Uterus (tissue), 2 donors: ENCODE data around the gene TSPAN17.

ENCODE experiments used
- CTCF ChIP-seq, 4 experiments: fragments of 200-600 bp in 2 of 4; fragments of 450-650 bp in 2 of 4; sonication (generic) in 2 of 4; IDR thresholded peaks; one replicate each; pipeline ENCODE4 v1.5.1; 2016 to 2019; ENCODE audit warnings: antibody characterized with exemption in 4 of 4, mild to moderate bottlenecking in 2 of 4, moderate library complexity in 1 of 4
- POLR2A ChIP-seq, 2 donors: fragments of 450-650 bp; IDR thresholded peaks; one replicate each; pipeline ENCODE4 v1.6.1; 2016; ENCODE audit warnings: antibody characterized with exemption in 2 of 2, mild to moderate bottlenecking in 1 of 2, moderate library complexity in 1 of 2

DNA sequence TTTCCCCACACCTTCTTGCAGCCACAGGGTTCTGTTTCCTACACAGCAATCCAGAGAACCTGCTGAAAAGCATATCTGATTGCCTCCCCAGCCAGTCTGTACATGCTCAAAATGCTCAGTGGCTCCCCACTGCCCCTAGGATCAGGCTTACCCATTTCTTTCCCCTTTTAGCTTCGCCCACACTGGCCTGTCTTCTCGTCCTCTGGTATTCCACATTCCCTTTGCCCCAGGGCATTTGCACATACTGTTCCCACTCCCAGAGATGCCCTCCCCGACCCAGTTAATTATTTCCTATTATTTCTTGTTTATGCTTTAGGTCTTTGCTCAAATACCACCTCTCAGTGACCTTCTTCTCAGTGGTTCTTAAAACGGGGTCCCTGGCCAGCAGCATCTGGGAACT, 6.7 kb upstream of the TSPAN17 start:
- TF ChIP-seq CTCF (IDR thresholded peaks at IDR 0.05) (no peak), POLR2A (IDR thresholded peaks at IDR 0.05) (no peak)
